Measurements from ENCODE around the gene VSTM4.

DNA sequence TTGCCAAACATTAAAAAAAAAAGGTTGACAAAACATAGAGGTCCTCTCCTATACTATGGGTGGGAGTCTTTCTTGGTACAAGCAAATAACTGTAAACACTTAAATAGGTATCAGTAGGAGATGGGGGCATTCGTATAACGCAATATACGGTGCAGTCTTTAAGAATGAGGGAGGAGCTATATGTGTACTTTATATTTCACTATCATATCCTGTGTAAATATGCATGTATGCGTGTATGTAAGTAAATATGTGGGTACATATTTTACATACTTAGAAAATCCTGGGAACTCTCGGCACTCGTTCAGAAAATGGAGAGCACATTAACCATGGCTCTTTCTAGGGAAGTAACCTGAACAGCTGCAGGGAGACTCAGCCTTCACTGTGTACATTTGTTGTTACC lies 93.6 kb downstream of the VSTM4 start:
- TF ChIP-seq, protein P1, sequence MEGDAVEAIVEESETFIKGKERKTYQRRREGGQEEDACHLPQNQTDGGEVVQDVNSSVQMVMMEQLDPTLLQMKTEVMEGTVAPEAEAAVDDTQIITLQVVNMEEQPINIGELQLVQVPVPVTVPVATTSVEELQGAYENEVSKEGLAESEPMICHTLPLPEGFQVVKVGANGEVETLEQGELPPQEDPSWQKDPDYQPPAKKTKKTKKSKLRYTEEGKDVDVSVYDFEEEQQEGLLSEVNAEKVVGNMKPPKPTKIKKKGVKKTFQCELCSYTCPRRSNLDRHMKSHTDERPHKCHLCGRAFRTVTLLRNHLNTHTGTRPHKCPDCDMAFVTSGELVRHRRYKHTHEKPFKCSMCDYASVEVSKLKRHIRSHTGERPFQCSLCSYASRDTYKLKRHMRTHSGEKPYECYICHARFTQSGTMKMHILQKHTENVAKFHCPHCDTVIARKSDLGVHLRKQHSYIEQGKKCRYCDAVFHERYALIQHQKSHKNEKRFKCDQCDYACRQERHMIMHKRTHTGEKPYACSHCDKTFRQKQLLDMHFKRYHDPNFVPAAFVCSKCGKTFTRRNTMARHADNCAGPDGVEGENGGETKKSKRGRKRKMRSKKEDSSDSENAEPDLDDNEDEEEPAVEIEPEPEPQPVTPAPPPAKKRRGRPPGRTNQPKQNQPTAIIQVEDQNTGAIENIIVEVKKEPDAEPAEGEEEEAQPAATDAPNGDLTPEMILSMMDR (IDR thresholded peaks at IDR 0.05), result no peak
- TF ChIP-seq EZH2 (IDR thresholded peaks at IDR 0.05; ENCODE audit: borderline replicate concordance, insufficient read depth, low read depth, low read length, poor library complexity, severe bottlenecking), result no peak

Data from B cell (primary cell).